HCEC 1CT (cell line): Measurements from ENCODE around the gene MSANTD2.

Experiments used
- DNase-seq: peaks from one replicate; pipeline ENCODE4 v3.0.0-alpha.2; 2017

The MSANTD2 gene

DNA sequence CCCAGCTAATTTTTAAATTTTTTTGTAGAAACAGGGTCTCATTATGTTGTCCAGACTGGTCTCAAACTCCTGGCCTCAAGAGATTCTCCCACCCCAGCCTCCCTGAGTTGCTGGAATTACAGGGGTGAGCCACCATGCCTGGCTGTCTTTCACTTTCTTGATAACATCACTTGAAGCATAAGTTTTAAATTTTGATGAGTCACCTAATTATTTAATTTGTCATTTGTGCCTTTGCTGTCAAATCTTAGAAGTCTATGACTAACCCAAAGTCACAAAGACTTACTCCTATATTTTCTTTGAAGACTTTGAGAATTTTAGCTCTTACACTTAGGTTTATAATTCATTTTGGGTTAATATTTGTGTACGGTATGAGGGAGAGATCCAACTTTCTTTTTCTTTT lies 14.5 kb upstream of the MSANTD2 start:
- no peak for DNase-seq

DNA sequence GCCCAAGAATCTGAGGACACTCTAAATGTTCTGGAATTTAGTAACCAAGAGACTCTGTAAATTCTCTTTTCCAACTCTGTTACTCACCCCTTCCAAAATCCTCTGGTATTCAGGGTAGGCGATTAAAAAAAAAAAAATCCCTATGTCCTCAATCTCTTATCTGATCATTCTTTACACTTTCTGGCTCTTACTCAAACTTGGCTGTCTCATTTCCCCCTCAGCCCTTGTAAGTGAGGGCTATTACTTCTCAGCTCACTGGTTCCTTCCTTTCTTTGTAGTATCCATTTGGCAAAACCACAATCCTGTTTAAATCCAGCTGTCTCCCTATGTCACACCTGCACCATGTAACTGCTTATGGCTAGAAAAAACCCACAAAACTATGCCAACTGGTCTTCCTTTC lies 12.7 kb upstream of the MSANTD2 start:
- DNase-seq, result peak; percentile 67

DNA sequence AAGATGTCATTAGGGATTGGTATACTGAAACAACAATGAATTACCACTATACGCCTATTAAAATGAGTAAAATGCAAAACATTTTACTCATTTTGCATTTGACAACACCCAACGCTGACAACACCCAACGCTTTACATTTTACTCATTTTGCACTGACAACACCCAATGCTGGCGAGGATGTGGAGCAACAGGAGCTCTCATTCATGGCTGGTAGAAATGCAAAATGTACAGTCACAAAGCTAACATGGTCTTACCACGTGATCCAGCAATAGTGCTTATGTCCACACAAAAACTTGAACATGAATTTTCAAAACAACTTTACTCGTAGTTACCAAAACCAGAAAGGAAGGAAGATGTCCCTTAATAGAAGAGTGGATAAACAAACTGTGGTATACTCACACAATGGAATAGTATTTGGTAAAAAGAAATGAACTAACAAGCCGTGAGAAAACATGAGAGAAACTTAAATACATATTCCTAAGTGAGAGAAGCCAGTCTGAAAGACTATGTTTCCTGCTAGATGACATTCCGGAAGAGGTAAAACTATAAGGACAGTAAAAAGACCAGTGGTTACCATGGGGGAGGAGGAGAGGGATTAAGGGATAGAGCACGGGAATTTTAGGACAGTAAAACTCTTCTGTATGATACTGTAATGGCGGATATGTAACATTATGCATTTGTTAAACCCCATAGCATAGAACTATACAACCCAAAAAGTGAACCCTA lies 11.4 kb upstream of the MSANTD2 start:
- no peak for DNase-seq

DNA sequence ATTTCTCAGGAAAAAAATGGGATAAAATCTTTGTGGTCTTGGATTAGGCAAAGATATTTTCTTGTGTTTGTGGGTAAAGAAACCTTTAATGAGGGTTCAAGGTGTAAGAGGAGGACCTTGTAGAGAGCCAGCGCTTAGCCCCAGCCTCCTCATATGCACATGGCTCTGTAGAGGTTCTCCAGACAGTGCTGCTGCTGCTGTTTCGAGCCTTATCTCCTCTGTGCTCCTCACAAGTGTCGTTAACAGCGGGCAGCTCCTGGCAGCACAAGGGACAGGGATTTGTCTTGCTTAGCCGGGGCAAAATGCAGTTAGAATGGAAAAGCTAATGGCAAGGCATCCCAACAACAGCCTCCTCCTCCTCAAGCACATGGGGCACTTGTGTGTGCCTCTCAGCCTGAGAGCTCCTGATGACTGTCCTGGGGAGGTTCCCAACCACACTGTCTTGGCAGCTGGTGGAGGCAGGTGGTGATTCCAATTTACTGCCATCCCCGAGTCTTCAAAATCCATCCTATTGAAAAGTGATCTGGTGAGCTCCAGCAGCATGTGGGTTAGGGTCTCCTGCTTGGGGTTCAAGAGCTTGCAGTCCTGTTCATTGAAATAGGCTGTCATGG lies 7.6 kb upstream of the MSANTD2 start:
- DNase-seq, result no peak

DNA sequence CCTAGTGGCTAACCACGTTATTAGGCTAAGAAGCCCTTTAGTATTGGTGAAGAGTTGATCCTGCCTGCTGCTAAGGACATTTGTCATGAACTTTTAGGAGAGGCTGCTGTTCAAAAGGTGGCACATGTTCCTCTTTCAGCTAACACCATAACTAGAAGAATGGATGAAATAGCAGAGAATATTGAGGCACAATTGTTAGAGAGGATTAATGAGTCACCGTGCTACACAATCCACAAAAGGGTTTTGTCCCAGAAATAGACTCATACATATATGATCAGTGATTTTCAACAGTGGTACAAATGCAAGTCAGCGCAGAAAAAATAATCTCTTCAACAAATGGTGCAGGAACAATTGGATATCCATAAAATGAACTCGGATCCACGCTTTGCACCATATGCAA lies 7.0 kb upstream of the MSANTD2 start:
- DNase-seq, result no peak

DNA sequence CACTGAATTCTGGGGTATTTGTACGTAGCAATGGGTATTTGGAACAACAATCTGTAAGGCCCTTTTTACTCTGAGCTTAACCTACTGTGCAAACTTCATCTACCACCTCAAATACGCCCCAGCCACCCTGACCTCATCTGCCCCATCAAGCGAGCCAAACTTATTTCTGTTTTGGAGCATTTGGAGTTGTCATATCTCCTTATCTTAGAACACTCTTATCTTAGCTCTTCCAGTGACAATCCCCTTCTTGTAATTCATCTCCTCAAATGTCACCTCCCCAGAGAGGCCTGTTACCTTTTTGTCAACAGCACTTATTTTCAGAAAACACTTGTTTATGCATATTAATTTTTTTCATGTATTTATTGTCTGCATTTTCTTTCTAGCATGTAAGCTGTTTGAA lies 4.7 kb upstream of the MSANTD2 start:
- no peak for DNase-seq

DNA sequence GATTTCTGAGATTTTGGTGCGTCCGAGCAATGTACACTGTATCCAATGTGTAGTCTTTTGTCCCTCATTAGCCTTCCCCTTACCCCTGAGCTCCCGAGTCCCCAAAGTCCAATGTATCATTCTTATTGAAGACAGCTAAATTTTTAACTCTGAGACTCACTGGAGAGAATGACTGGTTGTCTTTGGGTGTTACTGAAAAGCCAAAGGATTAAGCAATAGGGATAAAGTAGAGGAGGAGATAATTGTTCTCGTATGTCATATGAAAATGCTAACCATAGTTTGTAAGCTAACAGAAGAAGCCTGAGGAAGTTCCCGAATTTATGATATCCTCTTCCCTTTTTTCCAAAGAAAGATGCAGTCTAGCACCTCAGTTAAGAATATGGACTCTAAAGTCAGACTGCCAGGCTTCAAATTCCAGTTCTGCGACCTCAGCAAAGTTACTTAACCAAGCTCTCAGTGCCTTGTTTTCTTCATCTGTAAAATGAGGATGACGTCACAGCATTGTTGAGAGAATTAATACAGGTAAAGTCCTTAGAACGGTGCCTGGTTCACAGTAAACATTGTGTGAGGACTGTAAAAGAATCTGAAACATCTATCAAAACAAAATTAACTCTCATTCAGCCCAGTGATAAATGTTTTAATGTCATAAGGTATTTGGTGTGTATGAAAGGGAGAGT lies 1.6 kb upstream of the MSANTD2 start:
- peak; percentile 55 for DNase-seq

DNA sequence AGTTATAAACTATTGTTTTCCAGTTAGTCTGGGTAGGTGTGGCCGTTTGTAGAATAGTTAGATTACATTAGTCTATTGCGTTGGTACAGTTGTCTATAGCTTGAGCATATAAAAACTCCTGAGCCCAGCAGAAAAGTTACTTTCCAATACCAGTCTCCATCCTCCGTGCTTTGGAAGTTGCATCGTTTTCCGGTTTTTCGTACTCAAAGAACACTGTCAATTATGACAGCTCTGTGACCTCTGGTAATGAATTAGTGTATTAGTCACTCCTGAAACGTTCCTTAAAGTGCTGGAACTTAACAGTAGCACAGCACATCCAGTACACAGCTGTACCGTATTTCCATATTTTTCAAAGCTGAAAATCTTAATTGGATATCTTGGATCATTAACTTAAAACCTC lies 808 bp upstream of the MSANTD2 start:
- DNase-seq, result peak; percentile 77

DNA sequence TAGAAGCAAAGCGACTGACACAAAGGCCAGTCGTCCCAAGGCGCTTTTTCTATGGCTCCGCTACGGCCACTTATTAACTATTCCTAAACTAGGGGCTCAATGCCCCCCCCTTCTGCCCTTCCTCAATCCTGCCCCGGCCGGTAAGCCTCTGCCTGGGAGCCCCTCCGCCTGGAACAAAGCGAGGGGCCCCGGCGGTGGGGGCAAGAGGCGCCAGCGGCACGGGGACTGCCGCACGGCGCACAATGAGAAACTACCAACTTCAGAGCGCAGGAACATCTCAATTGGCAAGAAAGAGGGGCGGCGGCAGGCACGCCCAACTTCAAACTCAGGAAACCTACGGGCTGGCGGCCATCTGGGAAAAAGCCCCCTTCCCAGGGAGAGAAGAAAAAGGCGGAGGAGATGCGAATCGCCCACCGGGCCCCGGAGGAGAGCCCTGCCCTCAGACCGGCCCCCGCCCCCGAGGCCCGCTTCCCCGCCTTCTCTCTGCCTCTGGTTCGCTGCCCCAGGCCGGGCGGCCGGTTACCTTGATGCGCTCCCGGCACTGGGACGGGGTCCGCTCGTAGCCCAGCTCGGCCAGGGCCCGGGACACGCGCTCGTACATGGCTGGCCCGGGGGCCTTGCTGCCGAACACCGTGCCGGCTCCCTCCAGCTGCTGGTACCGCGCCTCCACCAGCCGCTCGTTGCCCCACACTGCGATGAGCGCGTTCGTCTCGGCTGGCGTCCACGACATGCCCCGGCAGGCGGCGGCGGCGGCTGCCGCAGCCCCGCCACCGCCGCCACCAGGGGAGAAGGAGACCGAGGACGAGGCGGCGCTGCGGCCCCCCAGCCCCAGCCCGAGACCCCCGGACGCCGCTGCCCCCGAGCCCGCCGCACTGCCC lies 619 bp downstream of the MSANTD2 start:
- peak; percentile 37 for DNase-seq

DNA sequence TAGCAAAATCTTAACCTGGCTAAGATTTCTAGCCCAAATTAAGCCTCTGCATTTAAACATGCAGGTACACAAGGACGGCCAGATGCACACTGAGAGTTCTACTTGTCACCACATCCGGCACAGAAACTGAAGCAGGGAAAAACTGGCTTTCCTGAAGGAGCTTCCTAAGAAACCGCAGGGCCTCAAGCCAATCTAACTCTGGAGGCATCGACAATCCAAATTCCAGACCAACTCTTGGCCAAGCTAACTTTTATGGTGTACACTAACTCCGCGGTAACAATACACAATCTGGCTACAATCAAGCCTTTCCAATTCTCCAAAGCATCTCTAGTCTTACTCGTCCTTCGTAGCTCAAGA lies 1.2 kb downstream of the MSANTD2 start:
- peak; percentile 72 for DNase-seq

DNA sequence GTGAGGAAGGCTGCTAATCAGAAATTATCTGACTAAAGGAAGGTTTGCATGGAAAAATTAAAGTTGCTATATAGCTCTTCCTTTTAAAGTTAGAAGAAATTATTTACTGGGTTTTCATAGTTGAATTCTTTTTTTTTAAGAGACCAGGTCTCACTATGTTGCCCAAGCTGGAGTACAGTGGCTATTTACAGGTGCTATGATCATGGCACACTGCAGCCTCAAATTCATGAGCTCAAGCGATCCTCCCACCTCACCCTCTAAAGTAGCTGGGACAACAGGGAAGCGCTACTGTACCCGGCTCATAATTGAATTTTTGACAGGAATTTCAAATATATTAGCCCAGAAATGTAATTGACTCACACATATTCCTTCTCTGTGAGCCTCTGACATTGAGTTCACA lies 3.9 kb downstream of the MSANTD2 start:
- no peak for DNase-seq

DNA sequence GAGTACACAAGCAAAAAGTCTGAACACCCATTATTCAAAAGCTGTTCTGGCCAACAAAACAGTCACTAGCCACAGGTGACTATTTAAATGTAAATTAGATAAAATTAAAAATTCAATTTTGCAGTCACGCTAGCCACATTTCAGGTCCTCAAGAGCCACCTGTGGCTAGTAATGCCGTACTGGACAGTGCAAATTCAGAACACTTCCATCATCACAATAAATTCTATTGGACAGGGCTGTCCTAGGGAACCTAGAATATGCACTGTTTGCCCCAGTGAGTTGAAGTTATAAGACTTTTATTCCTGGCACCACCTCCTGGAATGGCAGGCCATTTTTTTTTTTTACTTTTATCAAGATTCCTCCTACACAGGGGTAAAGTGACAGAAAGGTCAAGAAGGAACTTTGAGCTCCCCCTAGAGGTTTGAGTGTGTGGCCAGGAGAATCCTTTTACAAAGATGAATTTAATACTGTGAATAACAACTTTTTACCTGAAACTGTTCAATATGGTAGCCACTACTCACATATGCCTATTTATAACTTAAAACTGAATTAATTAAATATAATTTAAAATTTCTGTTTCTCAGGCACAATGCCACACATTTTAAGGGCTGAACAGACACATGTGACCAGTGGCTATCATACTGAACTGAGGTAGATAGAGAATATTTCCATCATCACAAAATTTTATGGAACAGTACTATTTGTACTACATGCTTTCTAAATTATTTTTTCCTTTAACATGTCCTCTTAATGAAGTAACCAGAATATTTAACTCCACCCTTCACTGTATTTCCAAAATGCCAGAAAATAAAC lies 6.5 kb downstream of the MSANTD2 start:
- DNase-seq, result peak; percentile 67

DNA sequence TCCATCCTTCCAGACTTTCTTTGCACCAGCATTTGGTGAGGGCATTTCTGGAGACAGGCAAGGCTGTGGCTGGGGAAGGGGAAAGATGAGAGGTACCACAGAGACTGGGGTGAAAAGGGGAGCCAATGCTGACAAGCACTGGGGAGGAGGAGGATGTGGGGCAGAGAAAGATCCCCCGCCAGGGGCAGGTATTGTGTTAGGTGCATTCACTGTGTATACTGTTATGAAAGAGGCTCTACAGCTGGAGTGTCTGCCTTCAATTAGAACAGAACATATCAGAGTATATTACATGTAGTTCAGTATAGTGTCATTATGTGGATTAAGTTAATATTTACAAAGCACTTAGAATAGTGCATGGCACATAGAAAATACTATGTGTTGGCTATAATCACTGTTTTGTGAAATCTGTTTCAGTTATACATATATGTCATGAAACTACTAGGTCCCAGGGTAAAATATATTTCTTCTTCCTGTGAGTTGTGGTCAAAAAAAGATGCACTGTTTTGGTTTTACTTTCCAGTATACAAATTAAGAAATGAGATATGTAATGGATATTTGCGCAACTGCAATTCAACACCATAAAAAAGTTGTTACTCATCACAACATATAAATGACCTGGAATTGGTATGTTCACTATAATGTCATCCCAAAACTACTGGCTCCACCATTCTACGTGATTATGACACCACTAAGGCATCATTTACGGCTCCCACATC lies 8.4 kb downstream of the MSANTD2 start:
- DNase-seq, result peak; percentile 78

DNA sequence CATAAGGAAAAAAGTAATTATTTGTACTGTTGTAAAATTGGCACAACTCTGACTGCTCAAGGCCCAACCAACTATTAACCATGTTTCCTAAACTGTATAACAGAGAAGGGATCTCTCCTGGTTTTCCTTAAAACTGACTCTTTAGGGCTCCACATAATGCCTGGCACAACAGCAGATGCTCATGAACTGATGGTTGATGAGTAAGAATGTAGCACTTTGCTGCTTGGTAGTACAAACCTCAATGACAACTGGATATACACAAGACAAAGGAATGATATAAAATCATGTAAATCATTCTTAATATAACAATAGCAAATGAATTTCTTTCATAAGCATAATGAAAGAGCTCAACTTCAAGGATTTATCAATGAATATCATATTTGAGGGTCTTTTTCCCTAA lies 11.7 kb downstream of the MSANTD2 start:
- peak; percentile 61 for DNase-seq

DNA sequence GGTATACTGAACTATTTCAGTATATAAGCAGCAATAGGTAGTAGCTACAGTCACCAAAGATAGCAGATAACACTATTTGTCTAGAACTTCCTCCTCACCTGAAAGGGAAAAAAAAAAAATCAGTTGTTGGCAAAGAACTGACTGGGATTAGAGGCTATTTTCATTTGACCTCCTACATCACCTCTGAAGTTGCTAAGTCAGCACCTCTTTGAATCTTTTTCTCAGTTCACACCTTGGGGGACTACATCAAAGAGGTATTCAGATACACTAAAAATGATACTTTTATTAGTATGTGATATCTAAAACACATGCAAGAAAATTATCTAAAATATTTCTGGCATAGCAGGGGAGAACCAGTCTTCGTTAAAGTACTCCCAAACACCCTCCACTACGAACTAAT lies 16.2 kb downstream of the MSANTD2 start:
- DNase-seq, result no peak

DNA sequence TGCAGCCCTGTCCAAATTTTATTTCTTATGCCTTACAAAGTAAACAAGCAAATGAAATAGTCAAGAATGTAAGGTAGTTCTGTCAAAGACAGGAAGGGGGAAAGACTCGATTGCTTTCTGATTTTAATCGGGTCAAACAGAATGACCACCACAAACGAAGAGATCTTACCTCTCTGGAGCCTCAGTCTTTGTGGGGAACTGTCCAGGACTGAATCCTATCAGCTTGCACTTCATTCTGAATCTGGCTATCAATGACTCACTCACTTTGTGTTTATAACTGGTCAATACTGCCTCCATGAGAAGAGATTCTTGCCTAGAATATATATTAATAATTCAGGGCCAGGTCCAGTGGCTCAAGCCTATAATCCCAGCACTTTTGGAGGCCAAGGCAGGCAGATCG lies 17.2 kb downstream of the MSANTD2 start:
- DNase-seq, result no peak

DNA sequence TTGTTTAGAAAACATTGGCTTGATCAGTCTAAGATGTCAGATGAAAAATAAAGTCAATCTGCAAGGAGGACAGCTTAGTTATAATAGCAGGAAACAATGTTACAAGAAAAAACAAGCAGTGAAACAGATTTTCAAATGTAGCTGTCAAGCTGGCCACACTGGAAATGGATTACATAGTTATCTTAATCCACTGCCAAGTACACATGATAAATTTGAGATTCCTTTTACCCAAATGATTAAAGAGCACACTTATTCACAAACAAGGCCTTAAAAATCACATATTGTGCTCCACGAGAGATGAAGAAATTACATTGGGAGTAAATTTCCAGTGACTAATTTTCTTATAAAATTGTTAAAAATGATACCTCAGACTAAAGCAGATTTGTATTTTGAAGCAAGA lies 20.6 kb downstream of the MSANTD2 start:
- no peak for DNase-seq

DNA sequence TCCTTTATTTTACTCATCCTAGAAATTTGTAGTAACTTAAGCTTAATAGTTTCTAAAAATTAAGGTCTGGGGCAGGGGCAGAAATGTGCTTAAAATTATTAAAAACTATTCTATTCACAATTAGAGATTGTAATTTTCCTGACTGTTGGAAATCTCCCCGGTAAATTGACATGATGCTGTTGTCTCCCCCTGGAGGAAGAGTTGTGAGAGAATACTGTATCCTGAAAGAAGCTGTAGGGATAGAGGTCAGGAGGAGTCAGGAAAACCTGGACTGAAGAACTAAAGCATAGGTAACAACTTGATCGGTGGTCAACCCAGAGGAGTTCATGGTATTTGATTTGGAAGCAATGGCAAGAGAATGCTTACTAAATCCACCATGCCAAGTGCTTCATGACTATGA lies 21.9 kb downstream of the MSANTD2 start:
- no peak for DNase-seq

DNA sequence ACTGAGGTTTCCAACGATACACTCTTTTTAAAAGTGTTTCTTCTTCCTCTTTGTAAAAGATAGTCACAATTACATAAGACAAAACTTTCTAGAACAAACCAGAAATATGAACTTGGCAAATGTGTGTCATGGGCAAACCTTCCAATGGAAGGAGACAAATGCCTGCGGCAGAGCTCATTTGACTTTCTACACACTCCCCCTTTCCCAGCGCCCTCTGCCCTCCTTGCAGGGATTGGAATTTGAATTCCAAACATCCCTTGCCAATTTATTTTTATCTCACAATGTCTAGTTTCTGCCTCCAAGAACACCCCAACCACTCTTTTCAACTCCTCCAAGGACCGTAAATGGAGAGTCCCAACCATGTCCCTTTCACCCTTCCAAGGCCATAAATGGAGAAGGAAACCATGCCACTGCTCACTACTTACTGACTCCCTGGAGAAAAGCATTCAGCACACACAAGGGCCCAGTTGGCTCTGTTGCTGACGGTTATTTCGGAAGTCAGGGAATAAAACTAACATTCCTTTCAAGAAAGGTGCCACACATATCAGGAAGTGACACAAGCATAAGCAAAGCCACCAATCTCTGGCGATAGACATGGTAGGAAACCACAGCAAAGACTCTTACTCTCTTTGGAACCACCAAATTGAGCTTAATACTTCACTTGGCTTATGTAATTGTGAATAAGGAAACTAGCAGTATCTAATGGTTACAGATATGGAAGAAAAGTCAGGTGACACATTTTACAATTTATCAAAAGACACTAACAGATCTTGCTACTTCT lies 23.2 kb downstream of the MSANTD2 start:
- DNase-seq, result no peak

DNA sequence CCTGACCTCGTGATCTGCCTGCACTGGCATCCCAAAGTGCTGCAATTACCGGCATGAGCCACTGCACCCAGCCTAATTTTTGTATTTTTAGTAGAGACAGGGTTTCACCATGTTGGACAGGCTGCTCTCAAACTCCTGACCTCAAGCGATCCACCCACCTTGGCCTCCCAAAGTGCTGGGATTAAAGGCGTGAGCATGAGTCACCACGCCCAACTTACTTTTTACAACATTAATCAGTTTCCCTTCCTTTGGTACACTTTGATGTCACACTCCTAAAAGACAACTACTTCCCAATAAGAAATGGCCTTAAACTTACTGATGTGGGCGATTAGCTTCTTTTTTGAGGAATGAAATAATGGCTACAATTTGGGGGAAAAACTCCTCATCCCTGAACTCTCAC lies 29.2 kb downstream of the MSANTD2 start:
- DNase-seq, result peak; percentile 55
